SK-N-SH (cell line): Measurements from ENCODE around the gene UQCRC1. TPM values are rescaled to one million over a fixed set of nuclear protein-coding genes. Genes with fewer than 3 reads are reported as not detected.

Experiments used
- CTCF ChIA-PET: fragments of 300-600, 350-600 bp; formaldehyde crosslinking; extraction: SDS; loops from one replicate; lab custom pipeline; 2021; lab: Yijun Ruan, JAX
- POLR2A ChIA-PET: fragments of 350-600 bp; sonication (Branson Sonifier 250); formaldehyde crosslinking; extraction: SDS; loops from one replicate; lab custom pipeline; 2020; ENCODE audit warnings: antibody characterized with exemption, inconsistent platforms; lab: Yijun Ruan, JAX
- DNase-seq: peaks from one replicate; pipeline ENCODE4 v3.0.0; 2012
- H2AFZ ChIP-seq: fragments of 200-600 bp; sonication (generic); 2 replicates; pipeline ENCODE4 v1.8.1; 2016; ENCODE audit warnings: antibody characterized with exemption, mild to moderate bottlenecking, low read depth
- H3F3A ChIP-seq: fragments of 200-600 bp; sonication (generic); replicated peaks from 2 replicates; pipeline ENCODE3; 2016; ENCODE audit warnings: antibody characterized with exemption, mild to moderate bottlenecking; ENCODE audit not compliant: insufficient read depth
- H3K27ac ChIP-seq, 2 experiments: fragments of 200-500 bp in 1 of 2; fragments of 200-600 bp in 1 of 2; sonication (Bioruptor generic) in 1 of 2; sonication (generic), shearing (Covaris generic) in 1 of 2; 2 replicates each; pipeline versions ENCODE4 v1.5.1 to v1.6.1; 2014 to 2016; ENCODE audit warnings: low read depth in 2 of 2, inconsistent platforms in 1 of 2, low read length in 1 of 2, mild to moderate bottlenecking in 1 of 2, mixed read lengths in 1 of 2
- H3K27me3 ChIP-seq: fragments of 200-600 bp; sonication (generic), shearing (Covaris generic); 2 replicates; pipeline ENCODE4 v1.6.1; 2016; ENCODE audit warnings: mixed run types; ENCODE audit not compliant: insufficient read depth
- H3K36me3 ChIP-seq, 2 experiments: fragments of 200-500 bp in 1 of 2; fragments of 200-600 bp in 1 of 2; sonication (Bioruptor generic) in 1 of 2; sonication (generic) in 1 of 2; replicated peaks in 1 of 2; 2 replicates each; pipeline versions ENCODE3 to v1.5.1; 2014 to 2016; ENCODE audit warnings: low read length in 1 of 2, mild to moderate bottlenecking in 1 of 2; ENCODE audit not compliant: insufficient read depth in 2 of 2, control insufficient read depth in 1 of 2
- H3K4me1 ChIP-seq, 2 experiments: fragments of 200-500 bp in 1 of 2; fragments of 200-600 bp in 1 of 2; sonication (Bioruptor generic) in 1 of 2; sonication (generic), shearing (Covaris generic) in 1 of 2; 2 replicates each; pipeline versions ENCODE4 v1.5.1 to v1.6.1; 2014 to 2016; ENCODE audit warnings: low read depth in 1 of 2, low read length in 1 of 2, mixed run types in 1 of 2; ENCODE audit not compliant: insufficient read depth in 2 of 2, control insufficient read depth in 1 of 2
- H3K4me2 ChIP-seq: fragments of 200-600 bp; sonication (generic), shearing (Covaris generic); 2 replicates; pipeline ENCODE4 v1.6.1; 2017; ENCODE audit warnings: mixed run types
- H3K4me3 ChIP-seq, 2 experiments: fragments of 200-500 bp in 1 of 2; fragments of 200-600 bp in 1 of 2; sonication (Bioruptor generic) in 1 of 2; sonication (generic), shearing (Covaris generic) in 1 of 2; 2 replicates each; pipeline versions ENCODE4 v1.5.1 to v1.8.1; 2014 to 2016; ENCODE audit warnings: low read depth in 2 of 2, inconsistent platforms in 1 of 2, low read length in 1 of 2, mild to moderate bottlenecking in 1 of 2, mixed read lengths in 1 of 2, moderate library complexity in 1 of 2
- H3K79me2 ChIP-seq: fragments of 200-600 bp; sonication (generic); 2 replicates; pipeline ENCODE4 v1.8.1; 2017; ENCODE audit warnings: mild to moderate bottlenecking; ENCODE audit not compliant: insufficient read depth
- H3K9ac ChIP-seq: fragments of 200-600 bp; sonication (generic); 2 replicates; pipeline ENCODE4 v1.6.1; 2017; ENCODE audit warnings: mixed run types
- H3K9me2 ChIP-seq: fragments of 200-600 bp; sonication (generic); 2 replicates; pipeline ENCODE4 v1.6.1; 2017; ENCODE audit warnings: mixed run types
- H3K9me3 ChIP-seq: fragments of 200-600 bp; sonication (generic); 2 replicates; pipeline ENCODE4 v1.6.1; 2017; ENCODE audit warnings: mixed run types, mild to moderate bottlenecking, moderate library complexity
- H4K20me1 ChIP-seq: fragments of 200-600 bp; sonication (generic); 2 replicates; pipeline ENCODE4 v1.6.1; 2017; ENCODE audit warnings: mild to moderate bottlenecking, mixed run types; ENCODE audit not compliant: insufficient read depth
- ELF1 ChIP-seq: IDR thresholded peaks from 2 replicates; pipeline ENCODE4 v1.4.0; 2012
- FOSL2 ChIP-seq: IDR thresholded peaks from 2 replicates; pipeline ENCODE4 v1.4.0; 2012; ENCODE audit warnings: low read depth, mild to moderate bottlenecking, moderate library complexity, borderline replicate concordance
- FOXJ3 ChIP-seq: sonication (generic); formaldehyde crosslinking; IDR thresholded peaks from 2 replicates; pipeline ENCODE4 v1.5.1; 2020; ENCODE audit warnings: mild to moderate bottlenecking, missing genetic modification reagents
- GABPA ChIP-seq: IDR thresholded peaks from 2 replicates; pipeline ENCODE4 v1.4.0; 2012; ENCODE audit warnings: low read depth, mild to moderate bottlenecking
- GATA2 ChIP-seq: sonication (generic); formaldehyde crosslinking; IDR thresholded peaks from 2 replicates; pipeline ENCODE4 v1.5.0; 2020; ENCODE audit warnings: mild to moderate bottlenecking, missing genetic modification reagents
- MAX ChIP-seq: IDR thresholded peaks from 2 replicates; pipeline ENCODE4 v1.4.0; 2012; ENCODE audit warnings: low read depth
- NFIC ChIP-seq: IDR thresholded peaks from 2 replicates; pipeline ENCODE4 v1.4.0; 2012; ENCODE audit warnings: borderline replicate concordance
- NRF1 ChIP-seq: IDR thresholded peaks from 2 replicates; pipeline ENCODE4 v1.6.1; 2012; ENCODE audit warnings: low read depth, mild to moderate bottlenecking, low read length
- RFX5 ChIP-seq: IDR thresholded peaks from 2 replicates; pipeline ENCODE4 v1.6.1; 2012; ENCODE audit warnings: mild to moderate bottlenecking, improper control_type of control experiment, low read length
- USF2 ChIP-seq: fragments of 150-350 bp; IDR thresholded peaks from 2 replicates; pipeline ENCODE4 v1.6.1; 2017; ENCODE audit warnings: antibody characterized with exemption, low read length, low read depth, borderline replicate concordance
- YY1 ChIP-seq: IDR thresholded peaks from 2 replicates; pipeline ENCODE4 v1.4.0; 2012; ENCODE audit warnings: low read depth, mild to moderate bottlenecking
- ZBTB33 ChIP-seq: IDR thresholded peaks from 2 replicates; pipeline ENCODE4 v1.4.0; 2012; ENCODE audit warnings: low read depth, borderline replicate concordance
- WGBS: methylation state at CpG from one replicate; pipeline ENCODE4 v1.1.6; 2017; ENCODE audit warnings: low lambda C conversion rate; 5-methylcytosine and 5-hydroxymethylcytosine counted together
- polyA plus RNA-seq, 3 experiments: library from polyadenylated mRNA; depleted of rRNA; stranded (reverse); fragments of >200 nt; gene quantifications; 2 replicates each; pipeline ENCODE4 v1.2.3, GENCODE V29; 2012

The UQCRC1 gene
- polyA plus RNA-seq, 1 of the 3 experiments (the other 2 are of a cell fraction) = 284 TPM

- no peaks in the 10 kb centered on the region for H3F3A ChIP-seq
- H3K27me3 ChIP-seq = no peaks in the 10 kb centered on the region
- no peak overlapping the region for H3K9ac ChIP-seq
- no peaks in the 10 kb centered on the region for H3K4me1 ChIP-seq
- H3K27ac ChIP-seq = no peak overlapping the region
- no peak for DNase-seq
- ChIA-PET POLR2A (no interaction called here), CTCF (interaction anchor here (1.1 kb wide), 1 partner anchor 821 kb away, joined by 4 read pairs; no protein-coding TSS in a partner anchor)
- no peaks in the 10 kb centered on the region for H3K9me3 ChIP-seq
- 0 out of 2 replicates have a peak, but pooled peaks cover 2% of the 10 kb centered on the region for H4K20me1 ChIP-seq
- H3K36me3 ChIP-seq = peaks cover 3 to 51% of the 10 kb centered on the region in 2 experiments
- no peak overlapping the region for H3K4me2 ChIP-seq
- 91% methylated on average over 9 of the region's 13 CpGs for WGBS
- no peak overlapping the region for H2AFZ ChIP-seq
- TF ChIP-seq RFX5 = no peak
- TF ChIP-seq GATA2 (CRISPR knock-in tag) = no peak
- no peak for TF ChIP-seq NRF1
- no peak for TF ChIP-seq MAX
- TF ChIP-seq GABPA = no peak
- no peak overlapping the region for H3K4me3 ChIP-seq
- H3K79me2 ChIP-seq = no peaks in the 10 kb centered on the region
- no peaks in the 10 kb centered on the region for H3K9me2 ChIP-seq
Observed at GRCh38 chr3:48628277-48629017, 19.0 kb upstream of the UQCRC1 start.

- Histone ChIP-seq H3K9ac (no peak overlapping the region), H3K4me1 (no peaks in the 10 kb centered on the region), H3F3A (no peaks in the 10 kb centered on the region), H3K4me2 (no peak overlapping the region), H2AFZ (no peak overlapping the region), H3K4me3 (no peak overlapping the region), H3K27ac (no peak overlapping the region), H3K79me2 (no peaks in the 10 kb centered on the region), H3K36me3 (peaks cover 3 to 26% of the 10 kb centered on the region in 2 experiments), H3K27me3 (no peaks in the 10 kb centered on the region), H4K20me1 (no peaks in the 10 kb centered on the region), H3K9me2 (no peaks in the 10 kb centered on the region), H3K9me3 (no peaks in the 10 kb centered on the region)
- CTCF ChIA-PET = interaction anchor here (3.3 kb wide), 1 partner anchor 11 kb away, joined by 17 read pairs; the partner anchor contains the start of gene SLC26A6
- DNase-seq = no peak
- POLR2A ChIA-PET = no interaction called here
- no peak for TF ChIP-seq NFIC
- no peak for TF ChIP-seq FOXJ3 (CRISPR knock-in tag)
- no peak for TF ChIP-seq YY1
- no peak for TF ChIP-seq ZBTB33
- no peak for TF ChIP-seq FOSL2
- TF ChIP-seq USF2 = no peak
- TF ChIP-seq ELF1 = no peak
- WGBS = 92% methylated on average over 4 of the region's 6 CpGs
Observed at GRCh38 chr3:48625600-48625999, 16.2 kb upstream of the UQCRC1 start.
